HCT116 (cell line): Measurements from ENCODE around the gene FAM163B.

ENCODE experiments used
- ATF3 ChIP-seq: IDR thresholded peaks from 2 replicates; pipeline ENCODE4 v1.6.1; 2012
- CEBPB ChIP-seq: IDR thresholded peaks from 2 replicates; pipeline ENCODE4 v1.6.1; 2012; ENCODE audit warnings: low read depth
- CTCF ChIP-seq, 3 experiments: fragments of 200-600 bp in 1 of 3; sonication (generic) in 1 of 3; IDR thresholded peaks in 2 of 3; conservative IDR thresholded peaks in 1 of 3; 2 replicates each; pipeline ENCODE4 v1.5.1; 2012 to 2017; ENCODE audit warnings: low read depth in 2 of 3, low read length in 2 of 3, antibody characterized with exemption in 1 of 3, borderline replicate concordance in 1 of 3, control low read depth in 1 of 3, mild to moderate bottlenecking in 1 of 3, mixed read lengths in 1 of 3, mixed run types in 1 of 3, moderate library complexity in 1 of 3; ENCODE audit not compliant: insufficient read depth in 1 of 3
- JUND ChIP-seq: IDR thresholded peaks from 2 replicates; pipeline ENCODE4 v1.6.1; 2012
- POLR2A ChIP-seq: IDR thresholded peaks from 2 replicates; pipeline ENCODE4 v1.7.0; 2011; ENCODE audit warnings: borderline replicate concordance; ENCODE audit not compliant: insufficient read depth, insufficient read length; ENCODE audit errors: extremely low read depth
- POLR2AphosphoS5 ChIP-seq: IDR thresholded peaks from 2 replicates; pipeline ENCODE4 v1.6.1; 2011; ENCODE audit warnings: mild to moderate bottlenecking, low read depth, low read length, moderate library complexity
- RAD21 ChIP-seq: IDR thresholded peaks from 2 replicates; pipeline ENCODE4 v1.6.1; 2012; ENCODE audit warnings: low read depth, mild to moderate bottlenecking
- REST ChIP-seq: IDR thresholded peaks from 2 replicates; pipeline ENCODE4 v1.6.1; 2012; ENCODE audit warnings: low read depth
- YY1 ChIP-seq: IDR thresholded peaks from 2 replicates; pipeline ENCODE4 v1.6.1; 2011; ENCODE audit warnings: low read length, low read depth, moderate library complexity, mild to moderate bottlenecking; ENCODE audit not compliant: insufficient replicate concordance; ENCODE audit errors: extremely low read depth
- ZFX ChIP-seq: fragments of 450-650 bp; IDR thresholded peaks from 2 replicates; pipeline ENCODE4 v1.6.1; 2017

- TF ChIP-seq POLR2A: no peak
- TF ChIP-seq REST: no peak
- TF ChIP-seq CTCF (IDR thresholded peaks at IDR 0.05 in 2 of 3, conservative IDR thresholded peaks at IDR 0.05 in 1 of 3; ENCODE audit: borderline replicate concordance in 1 of 3, insufficient read depth in 1 of 3, low read depth in 2 of 3, low read length in 2 of 3): no peak
- no peak for TF ChIP-seq ATF3
- no peak for TF ChIP-seq POLR2AphosphoS5
- TF ChIP-seq JUND: no peak
- no peak for TF ChIP-seq RAD21
- no peak for TF ChIP-seq ZFX
- no peak for TF ChIP-seq CEBPB
- TF ChIP-seq YY1: no peak
Measured at GRCh38 chr9:133542002-133542401, 67.2 kb downstream of the FAM163B start.
